GM21360 (cell line): ENCODE results near the gene NFKBIE.
A peak's percentile ranks its signal among the peaks of the same experiment; 100 is the strongest.

ENCODE experiments used
- ATAC-seq: cut with Tn5 transposase; IDR thresholded peaks from one replicate; pipeline ENCODE4 v1.9.1; 2021; ENCODE audit warnings: mild to moderate bottlenecking, moderate library complexity; ENCODE audit not compliant: unreplicated experiment

NFKBIE gene

DNA sequence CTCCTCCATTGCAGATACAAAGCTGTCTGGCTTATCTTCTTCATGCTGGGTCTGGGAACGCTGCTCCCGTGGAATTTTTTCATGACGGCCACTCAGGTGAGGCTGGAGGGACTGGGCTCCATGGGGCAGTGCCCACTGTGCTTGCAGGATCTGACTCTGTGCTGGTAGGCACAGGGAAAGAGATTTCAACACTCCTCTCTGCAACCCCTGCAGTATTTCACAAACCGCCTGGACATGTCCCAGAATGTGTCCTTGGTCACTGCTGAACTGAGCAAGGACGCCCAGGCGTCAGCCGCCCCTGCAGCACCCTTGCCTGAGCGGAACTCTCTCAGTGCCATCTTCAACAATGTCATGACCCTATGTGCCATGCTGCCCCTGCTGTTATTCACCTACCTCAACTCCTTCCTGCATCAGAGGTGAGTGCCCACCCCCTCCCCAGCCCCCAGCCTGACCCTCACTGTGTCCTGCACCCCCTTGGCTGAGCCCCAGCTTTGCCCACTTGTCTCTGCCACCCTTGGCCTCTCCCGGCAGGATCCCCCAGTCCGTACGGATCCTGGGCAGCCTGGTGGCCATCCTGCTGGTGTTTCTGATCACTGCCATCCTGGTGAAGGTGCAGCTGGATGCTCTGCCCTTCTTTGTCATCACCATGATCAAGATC, 35.8 kb downstream of the NFKBIE start:
- ATAC-seq, result no peak

GRCh38 chr6:44228836-44229235, 36.5 kb downstream of the NFKBIE start:
- ATAC-seq, result no peak

DNA sequence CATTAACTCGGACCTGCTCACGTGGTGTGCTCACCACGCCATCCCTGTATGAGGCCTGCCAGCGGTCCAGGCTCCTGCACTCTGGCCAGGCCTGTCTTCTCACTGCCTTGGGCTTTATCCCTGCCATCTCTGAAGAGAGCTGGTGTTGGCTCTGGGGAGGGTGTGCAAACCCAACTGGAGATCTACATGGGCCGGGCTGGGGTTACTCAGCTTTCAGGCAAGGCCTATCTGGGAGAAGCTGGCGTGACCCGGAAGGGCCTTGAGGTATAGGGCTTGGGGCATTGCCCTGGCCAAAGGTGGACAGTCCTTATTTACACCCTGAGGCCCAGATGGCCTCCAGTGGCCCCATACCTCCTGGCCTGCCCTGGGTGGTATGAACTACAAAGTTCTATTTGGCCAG, 36.9 kb downstream of the NFKBIE start:
- no peak for ATAC-seq

DNA sequence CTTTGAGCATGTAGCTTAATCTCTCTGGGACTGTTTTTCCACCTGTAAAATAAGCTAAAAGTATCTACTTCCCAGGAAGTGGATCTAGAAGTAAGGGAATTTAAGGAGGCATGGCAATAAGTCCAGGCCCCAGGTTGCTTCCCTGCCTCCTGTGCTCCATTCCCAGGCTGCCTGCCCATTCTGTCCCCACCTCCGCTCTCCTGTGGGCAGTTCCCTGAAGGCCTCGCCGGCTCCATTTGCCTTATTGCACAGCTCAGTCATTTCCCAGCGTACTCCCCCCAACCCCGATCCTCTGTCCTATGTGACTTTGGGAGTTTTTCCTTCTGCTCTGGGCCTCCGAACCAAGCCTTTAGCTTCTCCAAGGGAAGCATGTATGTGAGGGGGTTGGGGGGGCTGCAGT, 37.3 kb downstream of the NFKBIE start:
- ATAC-seq, result no peak

GRCh38 chr6:44227148-44227793, 38.1 kb downstream of the NFKBIE start:
- no peak for ATAC-seq

- no peak for ATAC-seq
Observed at GRCh38 chr6:44226368-44227147, 38.8 kb downstream of the NFKBIE start.

DNA sequence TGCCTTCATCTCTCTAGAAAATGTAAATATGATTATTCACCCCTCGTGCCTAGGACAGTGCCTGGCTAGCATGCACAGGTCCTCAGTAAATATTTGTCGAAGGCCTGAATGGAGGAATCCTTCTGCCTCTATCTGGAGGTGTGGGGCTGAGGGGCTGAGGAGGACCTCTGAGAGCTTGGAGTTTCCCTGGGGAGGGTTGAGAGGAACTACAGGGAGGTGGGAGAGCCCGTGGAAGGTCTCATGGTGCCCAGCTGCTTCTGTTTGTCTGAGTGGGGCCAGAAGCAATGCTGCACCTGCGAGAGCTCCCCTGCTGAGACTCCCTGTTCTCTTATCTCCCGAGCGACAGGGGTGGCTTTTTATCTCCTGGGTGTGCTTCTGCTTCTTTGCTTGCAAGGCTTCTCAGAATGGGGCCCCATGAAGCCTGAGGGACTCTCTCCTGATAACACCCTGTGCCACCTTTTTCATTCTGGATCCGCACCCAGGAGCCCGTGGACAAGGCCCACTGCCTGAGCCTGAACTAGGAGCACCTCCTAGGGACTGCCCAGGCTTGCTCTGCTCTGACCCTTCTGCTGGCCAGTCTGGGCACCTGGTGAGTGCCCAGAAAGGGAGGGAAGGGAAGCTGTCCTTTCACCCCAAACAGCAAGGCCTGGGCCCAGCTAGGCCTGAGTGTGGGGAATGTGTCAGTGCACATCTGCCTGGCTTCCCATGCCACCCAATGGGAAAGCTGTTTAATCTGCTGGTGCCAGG, 39.6 kb downstream of the NFKBIE start:
- ATAC-seq, result no peak

DNA sequence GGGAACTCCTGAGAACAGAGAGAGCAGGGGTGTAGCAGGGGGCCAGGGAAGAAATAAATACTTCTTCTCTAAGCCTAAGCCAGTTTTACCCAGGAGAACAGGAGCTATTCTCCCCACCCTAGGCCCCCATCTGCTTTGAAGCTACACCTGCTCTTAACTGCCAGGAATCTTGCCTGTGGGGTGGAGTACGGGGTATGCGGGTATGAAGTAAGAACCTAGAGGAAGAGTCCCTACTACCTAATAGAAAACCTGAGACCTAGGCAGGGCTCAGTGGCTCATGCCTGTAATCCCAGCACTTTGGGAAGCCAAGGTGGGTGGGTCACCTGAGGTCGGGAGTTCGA, 40.4 kb downstream of the NFKBIE start:
- no peak for ATAC-seq

DNA sequence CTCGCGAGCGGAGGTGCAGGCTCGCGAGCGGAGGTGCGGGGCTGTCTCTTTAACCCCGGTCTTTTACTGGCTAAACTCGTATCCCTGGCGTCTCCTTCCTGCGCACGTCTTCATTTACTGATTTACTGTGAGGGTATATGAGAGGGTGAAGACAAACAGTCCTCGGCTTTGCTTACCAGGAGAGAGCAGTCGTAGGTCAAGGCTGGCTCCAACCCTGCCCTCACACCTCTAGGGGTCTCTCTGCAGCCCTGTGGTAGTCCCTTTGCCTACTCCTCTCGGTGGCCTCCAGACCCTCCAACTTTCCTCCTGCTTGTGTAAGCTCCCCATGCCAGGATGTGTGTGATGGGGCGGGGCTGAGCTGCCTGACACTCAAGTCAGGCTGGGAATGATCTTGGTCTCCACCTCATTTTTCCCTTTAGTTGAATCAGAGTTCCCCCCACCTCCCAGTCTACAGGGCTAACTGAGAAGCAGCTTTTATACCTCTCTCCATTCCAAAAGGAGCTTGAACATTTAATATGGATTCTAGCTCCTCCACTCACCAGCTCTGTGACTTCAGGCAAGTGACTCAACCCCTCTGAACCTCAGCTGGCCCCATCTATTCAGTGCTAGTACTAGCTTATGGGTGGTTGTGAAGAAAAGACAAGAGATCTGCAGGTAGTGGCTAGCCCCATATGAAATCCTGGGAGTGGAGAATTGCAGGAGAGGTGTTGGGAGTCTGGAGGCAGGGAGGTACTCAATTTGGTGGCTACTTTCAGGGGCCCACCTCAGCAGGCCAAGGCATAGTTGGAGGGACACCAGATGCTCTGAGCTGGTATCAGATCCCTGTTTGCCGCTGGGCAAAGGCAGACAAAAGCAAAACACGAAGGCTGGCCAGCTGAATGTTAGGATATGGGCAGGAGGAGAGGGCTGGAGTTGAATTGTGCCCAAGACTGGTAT, 41.1 kb downstream of the NFKBIE start:
- no peak for ATAC-seq

DNA sequence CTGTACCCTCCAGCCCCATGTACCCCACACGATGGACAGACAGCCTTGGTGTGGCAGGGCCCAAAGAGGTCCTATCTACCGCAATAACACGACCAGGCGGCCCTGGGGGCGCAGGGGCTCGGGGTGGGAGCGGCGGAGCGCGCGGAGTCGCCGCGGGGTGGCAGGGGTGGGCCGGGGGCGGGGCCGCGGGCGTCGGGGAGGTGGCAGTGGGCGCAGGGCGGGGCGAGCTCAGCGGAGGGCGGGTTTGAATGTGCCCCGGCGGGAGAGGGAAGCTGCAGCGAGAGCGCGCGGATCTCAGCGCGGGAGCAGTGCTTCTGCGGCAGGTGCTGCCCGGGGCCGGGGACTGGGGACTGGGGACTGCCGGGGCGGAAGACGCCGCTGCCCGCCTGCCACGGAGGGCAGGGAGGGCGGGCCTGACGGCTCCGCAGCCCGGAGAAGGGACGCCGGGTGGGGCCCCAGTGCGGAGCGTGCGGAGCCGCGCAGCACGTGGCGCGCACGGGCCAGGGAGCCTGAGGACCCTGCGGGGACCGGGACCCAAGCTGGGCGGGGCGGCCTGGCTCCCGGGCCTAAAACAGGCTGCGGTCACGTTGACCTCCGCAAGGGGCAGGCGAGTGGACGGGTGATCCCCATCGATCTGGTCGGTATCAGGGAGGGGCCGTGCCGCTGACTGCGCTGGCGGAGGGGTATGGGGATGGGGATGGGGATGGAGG, 41.9 kb downstream of the NFKBIE start, which contains the start of gene SLC29A1:
Gene SLC29A1 (plus strand): TSS at position 277 of the 710 bp plus-strand sequence. CDS start 3,719 bp downstream, outside the sequence.
- ATAC-seq, result peak; percentile 29

DNA sequence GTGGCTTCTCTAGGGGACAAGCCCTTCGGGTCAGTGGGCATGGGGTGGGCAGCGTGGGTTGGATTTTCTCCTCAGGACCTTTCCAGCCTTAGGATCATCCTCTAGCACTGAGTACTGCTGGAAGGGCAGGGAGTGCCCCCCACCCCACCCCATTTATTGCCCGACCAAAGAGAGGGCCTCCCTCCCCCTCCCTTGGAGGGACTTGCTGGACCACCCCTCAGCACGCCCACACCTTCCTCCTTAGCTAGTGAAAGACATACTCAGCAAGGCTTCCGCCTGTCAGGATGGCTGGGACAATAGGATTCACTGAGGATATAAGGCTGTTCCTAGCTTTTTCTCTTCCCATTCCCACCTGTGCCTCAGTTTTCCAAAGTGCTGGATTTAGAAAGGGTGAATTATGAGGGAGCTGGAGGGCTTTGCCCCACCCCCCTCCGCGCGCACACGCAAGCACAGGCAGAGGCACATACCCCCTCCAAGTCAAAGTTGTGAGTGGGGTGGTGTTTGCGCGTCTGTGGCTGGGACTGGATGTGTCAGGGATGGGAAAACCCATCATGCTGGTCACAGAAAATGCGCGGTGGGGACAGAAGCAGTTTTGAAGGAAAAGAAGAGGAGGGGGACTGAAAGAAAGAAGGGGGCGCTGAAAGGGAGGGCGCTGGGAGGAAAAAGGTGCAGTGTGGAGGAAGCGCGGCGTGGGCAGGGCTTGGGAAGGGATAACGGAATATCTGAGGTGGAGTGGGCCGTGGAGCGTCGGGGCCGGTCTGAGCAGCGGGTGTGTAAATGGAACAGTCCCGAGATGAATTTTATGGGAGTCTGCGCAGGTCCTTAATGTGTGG, 42.6 kb downstream of the NFKBIE start:
- ATAC-seq, result no peak

- no peak for ATAC-seq
Observed at GRCh38 chr6:44221961-44222335, 43.4 kb downstream of the NFKBIE start.

- ATAC-seq, result peak; percentile 46
Observed at GRCh38 chr6:44221291-44221960, 43.9 kb downstream of the NFKBIE start.

DNA sequence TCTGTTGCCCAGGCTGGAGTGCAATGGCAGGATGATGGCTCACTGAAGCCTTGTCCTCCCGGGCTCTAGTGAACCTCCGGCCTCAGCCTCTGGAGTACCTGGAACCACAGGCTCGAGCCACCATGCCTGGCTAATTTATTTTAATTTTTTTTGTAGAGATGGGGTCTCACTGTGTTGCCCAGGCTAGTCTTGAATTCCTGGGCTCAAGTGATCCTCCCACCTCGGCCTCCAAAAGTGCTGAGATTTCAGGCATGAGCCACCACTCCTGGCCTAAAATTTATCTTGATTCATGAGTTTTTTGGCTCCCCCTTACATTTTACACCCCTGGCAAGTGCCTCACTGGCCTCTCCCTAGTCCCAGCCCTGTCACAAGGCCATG, 44.4 kb downstream of the NFKBIE start:
- ATAC-seq, result no peak

DNA sequence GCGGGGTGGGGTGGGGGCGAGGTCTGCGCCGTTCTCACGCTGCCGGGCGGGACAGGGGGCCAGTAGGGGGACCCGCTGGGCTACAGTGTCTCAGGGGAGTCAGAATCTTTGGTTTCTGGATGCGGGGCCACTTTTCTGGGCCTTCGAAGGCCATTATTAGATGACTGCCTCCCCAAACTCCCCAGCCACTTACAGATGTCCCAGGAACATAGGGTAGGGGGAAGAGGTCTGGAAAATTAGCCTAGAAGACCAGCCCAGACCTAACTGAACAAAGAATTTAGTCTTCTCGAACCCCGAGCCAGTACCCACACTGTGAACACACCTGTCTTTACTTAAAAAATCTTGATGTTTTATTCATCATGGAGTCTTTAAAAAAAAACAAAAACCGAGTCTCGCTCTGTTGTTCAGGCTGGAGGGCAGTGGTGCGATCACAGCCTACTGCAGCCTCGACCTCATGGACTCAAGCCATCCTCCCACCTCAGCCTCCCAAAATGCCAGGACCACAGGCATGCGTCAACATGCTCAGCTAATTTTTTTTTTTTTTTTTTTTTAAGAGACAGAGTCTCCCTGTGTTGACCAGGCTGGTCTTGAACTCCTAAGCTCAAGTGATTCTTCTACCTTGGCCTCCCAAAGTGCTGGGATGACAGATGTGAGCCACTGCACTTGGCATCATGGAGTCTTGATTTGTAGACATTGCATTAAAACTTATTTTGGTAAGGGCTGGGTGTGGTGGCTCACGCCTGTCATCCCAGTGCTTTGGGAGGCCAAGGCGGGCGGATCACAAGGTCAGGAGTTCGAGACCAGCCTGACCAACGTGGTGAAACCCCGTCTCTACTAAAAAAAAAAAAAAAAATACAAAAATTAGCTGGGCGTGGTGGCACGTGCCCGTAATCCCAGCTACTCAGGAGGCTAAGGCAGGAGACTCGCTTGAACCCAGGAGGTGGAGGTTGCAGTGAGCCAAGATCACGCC, 45.3 kb downstream of the NFKBIE start:
- ATAC-seq, result no peak

DNA sequence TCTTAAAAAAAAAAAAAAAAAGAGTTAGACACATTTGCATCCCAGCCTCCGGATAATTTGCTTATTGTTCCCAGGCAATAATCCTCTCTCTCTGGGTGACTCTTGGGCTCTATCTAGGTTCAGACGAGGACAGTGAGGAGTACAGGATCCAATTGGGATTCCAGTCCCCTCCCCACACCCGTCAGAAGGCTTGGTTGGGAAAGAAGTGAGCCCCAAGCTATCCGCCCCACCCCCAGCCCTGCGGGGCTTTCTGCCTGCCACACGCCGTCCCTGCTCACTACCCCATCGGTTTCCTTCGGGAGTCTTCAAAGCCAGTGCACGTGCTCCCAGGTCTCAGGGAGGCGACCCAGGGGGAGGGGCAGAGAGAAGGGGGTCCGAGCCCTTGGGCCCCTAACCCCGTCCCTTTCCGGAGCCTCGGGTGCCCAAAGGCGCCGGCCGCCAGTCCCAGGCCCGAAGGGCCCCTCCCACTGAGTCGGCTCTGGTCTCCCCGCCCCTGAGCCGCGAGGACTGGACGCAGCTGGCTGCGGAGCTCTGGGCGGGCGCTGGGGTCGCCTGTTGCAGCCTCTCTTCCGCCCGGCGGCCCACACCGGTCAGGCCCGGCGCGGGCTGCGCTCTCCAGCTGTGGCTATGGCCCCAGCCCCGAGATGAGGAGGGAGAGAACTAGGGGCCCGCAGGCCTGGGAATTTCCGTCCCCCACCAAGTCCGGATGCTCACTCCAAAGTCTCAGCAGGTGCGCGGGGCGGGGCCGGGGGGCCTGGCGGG, 46.1 kb downstream of the NFKBIE start:
- ATAC-seq, result peak; percentile 37
